Prostate gland (tissue), 2 donors: ENCODE measurements around the gene RABAC1. TPM values are rescaled to one million over a fixed set of nuclear protein-coding genes. Genes with fewer than 3 reads are reported as not detected.

ENCODE experiments used
- DNase-seq: peaks from one replicate; pipeline ENCODE4 v3.0.0-alpha.2; 2019; ENCODE audit warnings: low spot score
- H3K27ac ChIP-seq, 2 donors: fragments of 200-600 bp; sonication (generic); 2 replicates each; pipeline ENCODE4 v1.5.1; 2017 to 2019
- H3K27me3 ChIP-seq: fragments of 200-600 bp; sonication (generic); replicated peaks from 2 replicates; pipeline ENCODE4 v1.5.1; 2019; ENCODE audit not compliant: insufficient read depth
- H3K36me3 ChIP-seq, 2 donors: fragments of 200-600 bp; sonication (generic); 1 replicate in 1 of 2; 2 replicates in 1 of 2; pipeline versions ENCODE4 v1.5.1 to v1.8.1; 2017 to 2019
- H3K4me1 ChIP-seq: fragments of 200-600 bp; sonication (generic); replicated peaks from 2 replicates; pipeline ENCODE4 v1.5.1; 2019
- H3K4me3 ChIP-seq, 2 donors: fragments of 200-600 bp; sonication (generic); 2 replicates each; pipeline ENCODE4 v1.5.1; 2017 to 2019
- H3K9me3 ChIP-seq: fragments of 200-600 bp; sonication (generic); 2 replicates; pipeline ENCODE4 v1.5.1; 2017
- CTCF ChIP-seq, 4 experiments: fragments of 200-600 bp in 2 of 4; fragments of 450-650 bp in 2 of 4; sonication (generic) in 2 of 4; IDR thresholded peaks; 1 replicate in 3 of 4; 2 replicates in 1 of 4; pipeline ENCODE4 v1.5.1; 2016 to 2019; ENCODE audit warnings: antibody characterized with exemption in 4 of 4, mild to moderate bottlenecking in 2 of 4, moderate library complexity in 2 of 4
- POLR2A ChIP-seq: fragments of 450-650 bp; IDR thresholded peaks from one replicate; pipeline ENCODE4 v1.6.1; 2016; ENCODE audit warnings: antibody characterized with exemption, mild to moderate bottlenecking
- POLR2AphosphoS5 ChIP-seq: sonication (generic); formaldehyde crosslinking; IDR thresholded peaks from one replicate; pipeline ENCODE4 v1.6.1; 2017; ENCODE audit warnings: antibody characterized with exemption
- WGBS: methylation state at CpG from one replicate; pipeline ENCODE4 v1.1.5; 2018; 5-methylcytosine and 5-hydroxymethylcytosine counted together
- intact Hi-C: fragments of 100-400 bp; cut with DNase I; formaldehyde crosslinking; loops from one replicate; pipeline ENCODE4 v1.14.2; 2022
- total RNA-seq, 2 donors: library from RNA; depleted of rRNA; stranded (reverse); fragments of >200 nt; gene quantifications; one replicate each; pipeline ENCODE4 v1.1.0, GENCODE V29; 2016

The RABAC1 gene
- total RNA-seq, 2 donors from 2014 or later: 153 to 168 TPM

GRCh38 chr19:41977916-41978315 is 18.8 kb upstream of the RABAC1 start:
- Histone ChIP-seq H3K4me3 (no peak overlapping the region), H3K36me3 (no peaks in the 10 kb centered on the region), H3K27me3 (no peaks in the 10 kb centered on the region), H3K4me1 (no peaks in the 10 kb centered on the region), H3K27ac (no peak overlapping the region), H3K9me3 (no peaks in the 10 kb centered on the region)
- intact Hi-C loops: no loop called here
- TF ChIP-seq POLR2AphosphoS5: no peak
- no peak for TF ChIP-seq POLR2A
- no peak for TF ChIP-seq CTCF (IDR thresholded peaks at IDR 0.05)
- DNase-seq: no peak
- 75% methylated on average over 20 of the region's 22 CpGs for WGBS

GRCh38 chr19:41974652-41975051 is 15.5 kb upstream of the RABAC1 start:
- DNase-seq: no peak
- TF ChIP-seq POLR2A: no peak
- no peak for TF ChIP-seq CTCF (IDR thresholded peaks at IDR 0.05)
- Histone ChIP-seq H3K27ac (no peak overlapping the region), H3K4me1 (no peaks in the 10 kb centered on the region), H3K4me3 (no peak overlapping the region), H3K27me3 (peaks cover 2% of the 10 kb centered on the region), H3K36me3 (no peaks in the 10 kb centered on the region), H3K9me3 (no peaks in the 10 kb centered on the region)
- WGBS: 43% methylated on average over 8 of the region's 8 CpGs
- intact Hi-C loops: no loop called here

- Histone ChIP-seq H3K27me3 (peaks cover 2% of the 10 kb centered on the region), H3K4me3 (no peak overlapping the region), H3K9me3 (no peaks in the 10 kb centered on the region), H3K27ac (no peak overlapping the region), H3K36me3 (no peaks in the 10 kb centered on the region), H3K4me1 (no peaks in the 10 kb centered on the region)
- no peak for TF ChIP-seq POLR2A
- TF ChIP-seq CTCF (IDR thresholded peaks at IDR 0.05): no peak
- TF ChIP-seq POLR2AphosphoS5: no peak
- no peak for DNase-seq
- WGBS: 81% methylated on average over 11 of the region's 11 CpGs
- intact Hi-C loops: no loop called here
Measured at GRCh38 chr19:41971363-41971762, 12.2 kb upstream of the RABAC1 start.

- WGBS: 91% methylated on average over 17 of the region's 19 CpGs
- DNase-seq: no peak
- no peak for TF ChIP-seq POLR2AphosphoS5
- TF ChIP-seq CTCF (IDR thresholded peaks at IDR 0.05): no peak
- no peak for TF ChIP-seq POLR2A
- H3K27ac ChIP-seq: no peak overlapping the region
- no peak overlapping the region for H3K4me3 ChIP-seq
- peaks cover 2% of the 10 kb centered on the region for H3K27me3 ChIP-seq
- intact Hi-C loops: no loop called here
- H3K4me1 ChIP-seq: no peaks in the 10 kb centered on the region
- H3K36me3 ChIP-seq: no peaks in the 10 kb centered on the region
- no peaks in the 10 kb centered on the region for H3K9me3 ChIP-seq
Measured at GRCh38 chr19:41969772-41970458, 10.8 kb upstream of the RABAC1 start.
